ENCODE measurements around the gene ZNF773.
"Not testable (repeated sequence)": the region's sequence is repeated elsewhere in the genome, so short reads cannot be mapped to it uniquely, and the experiment has no call there.

The ZNF773 gene

DNA sequence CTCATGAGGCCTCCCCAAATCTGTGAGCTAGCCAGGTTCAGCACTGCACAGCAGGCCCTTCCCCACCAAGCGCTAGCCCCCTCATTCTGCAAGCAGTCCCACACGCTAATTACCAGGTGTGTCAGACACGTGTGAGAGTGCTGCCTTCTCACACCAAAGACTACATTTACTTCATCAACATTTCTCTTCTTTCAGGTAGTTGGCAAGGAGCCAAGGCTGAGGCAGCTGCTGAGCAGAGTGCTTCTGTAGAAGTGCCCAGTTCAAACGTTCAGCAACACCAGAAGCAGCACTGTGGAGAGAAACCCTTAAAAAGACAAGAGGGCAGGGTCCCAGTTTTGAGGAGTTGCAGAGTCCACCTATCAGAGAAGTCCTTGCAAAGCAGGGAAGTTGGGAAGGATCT, 6.4 kb downstream of the ZNF773 start:
- TF ChIP-seq, protein P1, sequence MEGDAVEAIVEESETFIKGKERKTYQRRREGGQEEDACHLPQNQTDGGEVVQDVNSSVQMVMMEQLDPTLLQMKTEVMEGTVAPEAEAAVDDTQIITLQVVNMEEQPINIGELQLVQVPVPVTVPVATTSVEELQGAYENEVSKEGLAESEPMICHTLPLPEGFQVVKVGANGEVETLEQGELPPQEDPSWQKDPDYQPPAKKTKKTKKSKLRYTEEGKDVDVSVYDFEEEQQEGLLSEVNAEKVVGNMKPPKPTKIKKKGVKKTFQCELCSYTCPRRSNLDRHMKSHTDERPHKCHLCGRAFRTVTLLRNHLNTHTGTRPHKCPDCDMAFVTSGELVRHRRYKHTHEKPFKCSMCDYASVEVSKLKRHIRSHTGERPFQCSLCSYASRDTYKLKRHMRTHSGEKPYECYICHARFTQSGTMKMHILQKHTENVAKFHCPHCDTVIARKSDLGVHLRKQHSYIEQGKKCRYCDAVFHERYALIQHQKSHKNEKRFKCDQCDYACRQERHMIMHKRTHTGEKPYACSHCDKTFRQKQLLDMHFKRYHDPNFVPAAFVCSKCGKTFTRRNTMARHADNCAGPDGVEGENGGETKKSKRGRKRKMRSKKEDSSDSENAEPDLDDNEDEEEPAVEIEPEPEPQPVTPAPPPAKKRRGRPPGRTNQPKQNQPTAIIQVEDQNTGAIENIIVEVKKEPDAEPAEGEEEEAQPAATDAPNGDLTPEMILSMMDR (conservative IDR thresholded peaks at IDR 0.05; ENCODE audit: control insufficient read depth, insufficient read depth, low read depth, low read length) = no peak
- no peak for DNase-seq (ENCODE audit: low read depth)
- no peak overlapping the region for H3K4me3 ChIP-seq (ENCODE audit: control insufficient read depth, low read depth, low read length)

DNA sequence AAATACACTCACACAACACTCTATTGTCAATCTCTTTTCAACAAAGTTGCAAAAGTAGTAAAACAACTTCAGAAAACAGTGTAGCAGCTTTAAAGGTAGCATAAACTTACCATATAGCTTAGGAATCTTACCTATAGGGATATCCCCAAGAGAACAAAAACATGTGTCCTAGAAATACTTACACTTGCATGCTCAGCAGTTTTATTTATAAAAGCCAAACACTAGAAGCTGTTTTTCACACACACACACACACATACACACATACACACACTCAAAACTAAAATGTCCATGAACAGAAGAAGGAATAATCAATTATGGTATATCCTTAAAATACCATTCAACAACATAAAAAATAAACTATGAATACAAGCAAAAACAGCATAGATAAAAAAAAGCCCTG, 11.7 kb downstream of the ZNF773 start:
- DNase-seq (ENCODE audit: low read depth) = no peak
- TF ChIP-seq, protein P1 (conservative IDR thresholded peaks at IDR 0.05; ENCODE audit: control insufficient read depth, insufficient read depth, low read depth, low read length) = no peak
- no peak overlapping the region for H3K4me3 ChIP-seq (ENCODE audit: control insufficient read depth, low read depth, low read length)

- peak; percentile 12 for DNase-seq (ENCODE audit: low read depth)
- TF ChIP-seq, protein P1 (conservative IDR thresholded peaks at IDR 0.05; ENCODE audit: control insufficient read depth, insufficient read depth, low read depth, low read length) = no peak
- no peak overlapping the region for H3K4me3 ChIP-seq (ENCODE audit: control insufficient read depth, low read depth, low read length)
Measured at GRCh38 chr19:57512845-57513244, 13.1 kb downstream of the ZNF773 start.

DNA sequence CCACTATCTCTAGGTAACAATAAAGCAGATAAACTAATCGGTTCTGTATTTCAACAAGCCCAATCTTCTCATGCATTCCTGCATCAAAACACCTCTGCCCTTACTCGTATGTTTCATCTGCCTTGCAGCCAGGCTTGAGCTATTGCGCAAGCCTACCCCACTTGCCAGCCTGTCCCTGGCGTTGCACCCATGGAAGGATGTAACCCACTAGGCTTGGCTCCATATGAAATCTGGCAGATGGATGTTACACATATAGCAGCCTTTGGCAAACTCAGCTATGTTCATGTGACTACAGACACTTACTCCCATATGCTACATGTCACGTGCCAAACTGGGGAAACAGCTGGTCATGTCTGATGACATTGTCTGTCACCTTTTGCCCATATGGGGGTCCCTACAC, 15.5 kb downstream of the ZNF773 start:
- no peak for DNase-seq (ENCODE audit: low read depth)
- TF ChIP-seq, protein P1 (conservative IDR thresholded peaks at IDR 0.05; ENCODE audit: control insufficient read depth, insufficient read depth, low read depth, low read length) = no peak
- H3K4me3 ChIP-seq (ENCODE audit: control insufficient read depth, low read depth, low read length) = no peak overlapping the region

GRCh38 chr19:57518021-57518420, 18.3 kb downstream of the ZNF773 start:
- not testable (repeated sequence) for DNase-seq (ENCODE audit: low read depth); H3K4me3 ChIP-seq (ENCODE audit: control insufficient read depth, low read depth, low read length)

DNA sequence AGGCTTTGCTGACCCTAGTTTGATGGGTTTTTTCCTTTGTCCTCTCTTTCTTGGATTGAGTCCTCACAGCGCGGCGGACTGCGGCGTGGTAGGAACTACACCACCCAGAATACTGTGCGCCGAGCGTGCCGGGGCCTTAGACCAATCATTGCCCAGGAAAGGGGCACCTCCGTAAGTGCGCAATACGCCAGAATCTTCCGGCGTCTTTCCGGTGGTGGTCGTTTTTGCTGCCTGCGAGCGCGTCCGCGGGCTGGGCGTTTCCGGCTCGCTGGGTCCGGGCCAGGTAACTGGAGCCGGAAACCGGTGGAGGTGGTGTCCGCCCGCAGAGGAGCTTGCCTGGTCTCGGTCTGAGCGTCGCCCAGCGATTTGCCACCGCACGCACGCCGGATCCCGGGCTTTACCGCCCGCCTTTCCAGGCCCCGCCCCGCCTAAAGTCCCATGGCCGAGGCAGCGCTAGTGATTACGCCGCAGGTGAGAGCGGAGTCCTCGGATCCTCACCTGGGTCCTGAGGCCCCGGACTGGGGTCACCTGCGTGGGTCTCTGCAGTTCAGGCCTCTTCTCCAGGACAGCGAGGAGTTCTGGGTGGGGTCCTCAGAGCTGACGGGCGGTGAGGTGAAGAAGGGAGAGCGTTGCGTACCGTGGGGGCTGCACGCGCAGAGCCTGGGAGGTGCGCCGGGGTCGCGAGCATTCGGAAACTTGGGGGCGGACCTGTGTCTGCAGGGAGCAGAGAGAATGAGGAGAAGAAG, 27.6 kb downstream of the ZNF773 start, which contains the start of gene ZNF549:
Gene ZNF549, plus strand, starts transcription at position 221 of the 746 bp plus-strand sequence. Its CDS starts 218 bp downstream, at position 439.
- TF ChIP-seq, protein P1 (conservative IDR thresholded peaks at IDR 0.05; ENCODE audit: control insufficient read depth, insufficient read depth, low read depth, low read length) = no peak
- DNase-seq (ENCODE audit: low read depth) = peak; percentile 88
- peak within 1 kb of the TSS; percentile 95 for H3K4me3 ChIP-seq (ENCODE audit: control insufficient read depth, low read depth, low read length)

DNA sequence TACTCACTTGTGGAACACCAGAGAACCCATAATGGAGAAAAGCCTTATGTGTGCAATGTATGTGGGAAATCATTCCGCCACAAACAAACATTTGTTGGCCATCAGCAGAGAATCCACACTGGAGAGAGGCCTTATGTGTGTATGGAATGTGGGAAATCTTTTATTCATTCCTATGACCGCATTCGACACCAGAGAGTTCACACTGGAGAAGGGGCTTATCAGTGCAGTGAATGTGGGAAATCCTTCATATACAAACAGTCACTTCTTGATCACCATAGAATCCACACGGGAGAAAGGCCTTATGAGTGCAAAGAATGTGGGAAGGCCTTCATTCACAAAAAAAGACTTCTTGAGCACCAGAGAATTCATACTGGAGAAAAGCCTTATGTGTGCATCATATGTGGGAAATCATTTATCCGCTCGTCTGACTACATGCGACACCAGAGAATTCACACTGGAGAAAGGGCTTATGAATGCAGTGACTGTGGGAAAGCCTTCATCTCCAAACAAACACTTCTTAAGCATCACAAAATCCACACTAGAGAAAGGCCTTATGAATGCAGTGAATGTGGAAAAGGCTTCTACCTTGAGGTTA, 38.3 kb downstream of the ZNF773 start:
- no peak overlapping the region for H3K4me3 ChIP-seq (ENCODE audit: control insufficient read depth, low read depth, low read length)
- TF ChIP-seq, protein P1 (conservative IDR thresholded peaks at IDR 0.05; ENCODE audit: control insufficient read depth, insufficient read depth, low read depth, low read length) = no peak
- DNase-seq (ENCODE audit: low read depth) = peak; percentile 6

All from fibroblast of mammary gland (primary cell).